Measurements from ENCODE around the gene TNFSF18. TPM values are rescaled to one million over a fixed set of nuclear protein-coding genes. Genes with fewer than 3 reads are reported as not detected.

The TNFSF18 gene
- total RNA-seq, 1 experiment from 2014 or later = not detected

DNA sequence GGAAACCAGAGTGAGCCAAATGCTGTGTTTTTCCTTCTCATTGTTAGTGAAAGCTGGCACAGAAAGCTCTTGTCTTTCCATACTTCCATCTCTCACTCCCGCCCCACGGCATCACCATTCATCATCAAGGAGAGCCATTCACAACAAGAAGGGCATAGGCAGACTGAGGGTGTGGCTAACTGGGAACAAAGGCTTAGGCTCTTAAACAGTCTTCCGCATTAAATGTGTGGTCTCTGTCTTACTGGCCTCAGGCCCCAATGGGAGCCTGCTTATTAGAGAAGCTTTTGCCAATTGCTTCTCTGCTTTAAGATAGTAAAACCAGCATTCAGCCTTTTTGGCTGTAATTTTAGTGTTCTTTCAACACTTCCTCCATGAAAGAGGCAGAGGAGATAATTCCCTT, 51.4 kb downstream of the TNFSF18 start:
- in situ Hi-C loops (cut with HindIII; ENCODE audit: low pct_unique_long_range_greater_than_20kb, low sequenced_read_pairs) = no loop called here
- peak; percentile 98 for DNase-seq (ENCODE audit: low read depth, low spot score)

DNA sequence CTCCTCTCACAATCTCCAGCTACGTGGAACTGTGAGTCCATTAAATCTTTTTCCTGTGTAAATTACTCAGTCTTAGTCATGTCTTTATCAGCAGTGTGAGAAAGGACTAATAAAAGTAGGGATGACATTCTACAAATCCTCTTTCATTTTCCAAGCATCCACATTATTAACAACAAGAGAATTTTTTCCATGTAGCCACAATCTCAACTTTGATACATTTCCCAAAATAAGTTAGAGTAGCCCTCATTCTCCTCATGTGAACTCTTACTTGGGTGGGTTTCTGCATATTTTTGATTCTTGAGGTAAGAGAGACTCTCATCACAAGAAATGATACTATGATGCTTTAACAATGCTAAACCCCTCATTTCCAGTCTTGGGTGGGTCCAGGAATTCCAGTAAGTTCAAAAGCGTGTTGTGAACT, 52.8 kb downstream of the TNFSF18 start:
- in situ Hi-C loops (cut with HindIII; ENCODE audit: low pct_unique_long_range_greater_than_20kb, low sequenced_read_pairs) = no loop called here
- DNase-seq (ENCODE audit: low read depth, low spot score) = no peak

DNA sequence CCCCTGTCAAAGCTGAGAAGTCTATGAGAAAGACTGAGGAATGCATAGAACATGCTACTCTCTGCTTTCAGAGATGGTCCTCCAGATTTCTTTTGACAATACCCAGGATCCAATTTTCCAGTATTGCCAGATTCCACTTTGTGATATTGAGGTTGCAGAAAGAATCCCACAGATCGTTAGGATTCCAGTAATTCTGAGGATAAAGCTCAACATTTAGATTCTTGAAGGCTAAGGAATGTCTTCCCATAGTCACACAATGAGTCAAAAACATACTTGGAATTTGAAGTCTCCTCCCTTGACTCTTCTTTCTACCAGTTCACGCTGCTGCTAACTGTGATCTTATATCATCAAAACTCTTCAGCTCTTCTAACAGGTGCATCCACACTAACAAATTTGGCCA, 57.1 kb downstream of the TNFSF18 start:
- in situ Hi-C loops (cut with HindIII; ENCODE audit: low pct_unique_long_range_greater_than_20kb, low sequenced_read_pairs) = no loop called here

GRCh38 chr1:172991674-172992400, 58.9 kb downstream of the TNFSF18 start:
- in situ Hi-C loops (cut with HindIII; ENCODE audit: low pct_unique_long_range_greater_than_20kb, low sequenced_read_pairs) = no loop called here
- DNase-seq (ENCODE audit: low read depth, low spot score) = no peak

More for the DNA sequence above, 57.1 kb downstream of the TNFSF18 start:
- DNase-seq (ENCODE audit: low read depth, low spot score) = no peak

- in situ Hi-C loops (cut with HindIII; ENCODE audit: low pct_unique_long_range_greater_than_20kb, low sequenced_read_pairs) = no loop called here
- no peak for DNase-seq (ENCODE audit: low read depth, low spot score)
These were observed 60.0 kb downstream of the TNFSF18 start for GRCh38 chr1:172990598-172991215.

Other genes starting within 250 kb of the TNFSF18 start
- 0.53 and 0.55 TPM in 2 replicates for gene TNFSF4, start 156.4 kb upstream of the TNFSF18 start, total RNA-seq (2014; rRNA removed; shearing (Covaris generic))

Data from SK-MEL-5 (cell line).